ENCODE data around the gene IGLL1. TPM values are rescaled to one million over a fixed set of nuclear protein-coding genes. Genes with fewer than 3 reads are reported as not detected.
"Not testable (repeated sequence)": the region's sequence is repeated elsewhere in the genome, so short reads cannot be mapped to it uniquely, and the experiment has no call there.

The IGLL1 gene
- total RNA-seq (2014; rRNA removed; shearing (Covaris generic)) (not detected in 2 replicates), total RNA-seq (2022) (not detected in 2 replicates), Bru-seq, nascent RNA (not detected), BruChase-seq, experiment 1, labeled RNA remaining after a 6-hour chase (percentile 8 among the genes with signal in this experiment), BruChase-seq, experiment 2, labeled RNA remaining after a 2-hour chase (not detected)
- long read RNA-seq = 0 reads

DNA sequence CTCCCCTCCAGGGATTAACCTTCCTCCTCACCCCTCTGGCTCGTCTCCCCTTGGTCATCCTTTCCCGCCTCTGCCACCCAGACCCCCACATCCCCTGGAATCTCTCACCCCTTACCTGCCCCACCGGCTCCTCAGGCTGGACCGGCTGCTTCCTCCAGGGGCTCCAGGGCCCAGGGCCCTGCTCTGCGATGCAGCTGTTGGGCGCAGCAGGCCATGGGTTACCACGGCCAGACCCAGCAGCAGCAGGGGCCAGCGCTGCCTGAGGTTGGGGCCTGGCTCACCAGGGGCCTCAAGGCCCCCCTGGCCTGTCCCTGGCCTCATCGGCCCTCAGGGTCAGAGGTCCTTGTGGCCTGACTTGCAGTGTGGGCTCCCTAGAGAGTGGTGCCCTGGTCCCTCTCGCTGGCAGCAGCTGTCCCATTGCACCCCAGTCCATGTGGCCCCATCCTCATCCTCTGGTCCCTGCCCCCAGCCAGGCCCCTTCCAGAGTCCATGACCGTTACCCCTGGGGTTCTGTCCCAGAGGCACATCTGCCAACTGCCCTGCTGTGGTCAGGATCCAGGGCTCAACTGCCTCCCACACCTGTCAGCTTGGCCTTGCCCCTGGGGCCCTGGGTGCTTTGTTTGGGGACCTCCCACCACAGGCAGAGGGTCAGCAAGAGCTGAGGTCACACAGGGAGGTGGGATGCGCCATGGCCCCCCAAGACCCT, at the start of gene IGLL1:
IGLL1 (minus strand) TSS at position 421 of the 706 bp plus-strand sequence; CDS start at position 321, 100 bp downstream.
- Histone ChIP-seq H3K36me3 (ENCODE audit: insufficient read depth, low read length) (no peaks in the 10 kb centered on the region), H3K79me2 (ENCODE audit: insufficient read depth, low read depth, low read length) (no peaks in the 10 kb centered on the region), H2AFZ (ENCODE audit: low read length) (no peak within 1 kb of the TSS), H3K27ac (ENCODE audit: low read depth, low read length, poor library complexity, severe bottlenecking) (no peak within 1 kb of the TSS), H3K9me3 (ENCODE audit: low read length) (no peaks in the 10 kb centered on the region), H4K20me1 (ENCODE audit: insufficient read depth, low read length) (no peaks in the 10 kb centered on the region), H3K4me3 (ENCODE audit: low read depth, low read length, poor library complexity, severe bottlenecking) (no peak within 1 kb of the TSS), H3K4me2 (ENCODE audit: low read length) (no peak within 1 kb of the TSS), H3K9me2 (ENCODE audit: insufficient read depth, low read length) (no peaks in the 10 kb centered on the region), H3K4me1 (ENCODE audit: insufficient read depth, low read length, poor library complexity, severe bottlenecking) (peaks cover 6% of the 10 kb centered on the region)
- ChIA-PET POLR2A (interaction anchor here (0.5 to 0.6 kb wide), 2 partner anchors 138 to 206 kb away, joined by 3 read pairs; no protein-coding TSS in a partner anchor), CTCF (ENCODE audit: unreplicated experiment) (no interaction called here)
- BruUV-seq (replicated peaks) = no TSS peak
- no peak for DNase-seq (ENCODE audit: low spot score)
- no peak for TF ChIP-seq EZH2phosphoT487 (IDR thresholded peaks at IDR 0.05; ENCODE audit: borderline replicate concordance, low read depth, low read length)
- TF ChIP-seq, protein P1, sequence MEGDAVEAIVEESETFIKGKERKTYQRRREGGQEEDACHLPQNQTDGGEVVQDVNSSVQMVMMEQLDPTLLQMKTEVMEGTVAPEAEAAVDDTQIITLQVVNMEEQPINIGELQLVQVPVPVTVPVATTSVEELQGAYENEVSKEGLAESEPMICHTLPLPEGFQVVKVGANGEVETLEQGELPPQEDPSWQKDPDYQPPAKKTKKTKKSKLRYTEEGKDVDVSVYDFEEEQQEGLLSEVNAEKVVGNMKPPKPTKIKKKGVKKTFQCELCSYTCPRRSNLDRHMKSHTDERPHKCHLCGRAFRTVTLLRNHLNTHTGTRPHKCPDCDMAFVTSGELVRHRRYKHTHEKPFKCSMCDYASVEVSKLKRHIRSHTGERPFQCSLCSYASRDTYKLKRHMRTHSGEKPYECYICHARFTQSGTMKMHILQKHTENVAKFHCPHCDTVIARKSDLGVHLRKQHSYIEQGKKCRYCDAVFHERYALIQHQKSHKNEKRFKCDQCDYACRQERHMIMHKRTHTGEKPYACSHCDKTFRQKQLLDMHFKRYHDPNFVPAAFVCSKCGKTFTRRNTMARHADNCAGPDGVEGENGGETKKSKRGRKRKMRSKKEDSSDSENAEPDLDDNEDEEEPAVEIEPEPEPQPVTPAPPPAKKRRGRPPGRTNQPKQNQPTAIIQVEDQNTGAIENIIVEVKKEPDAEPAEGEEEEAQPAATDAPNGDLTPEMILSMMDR (conservative IDR thresholded peaks at IDR 0.05; ENCODE audit: low read length) = no peak
- intact Hi-C loops (cut with micrococcal nuclease; ENCODE audit: unreplicated experiment) = no loop called here

DNA sequence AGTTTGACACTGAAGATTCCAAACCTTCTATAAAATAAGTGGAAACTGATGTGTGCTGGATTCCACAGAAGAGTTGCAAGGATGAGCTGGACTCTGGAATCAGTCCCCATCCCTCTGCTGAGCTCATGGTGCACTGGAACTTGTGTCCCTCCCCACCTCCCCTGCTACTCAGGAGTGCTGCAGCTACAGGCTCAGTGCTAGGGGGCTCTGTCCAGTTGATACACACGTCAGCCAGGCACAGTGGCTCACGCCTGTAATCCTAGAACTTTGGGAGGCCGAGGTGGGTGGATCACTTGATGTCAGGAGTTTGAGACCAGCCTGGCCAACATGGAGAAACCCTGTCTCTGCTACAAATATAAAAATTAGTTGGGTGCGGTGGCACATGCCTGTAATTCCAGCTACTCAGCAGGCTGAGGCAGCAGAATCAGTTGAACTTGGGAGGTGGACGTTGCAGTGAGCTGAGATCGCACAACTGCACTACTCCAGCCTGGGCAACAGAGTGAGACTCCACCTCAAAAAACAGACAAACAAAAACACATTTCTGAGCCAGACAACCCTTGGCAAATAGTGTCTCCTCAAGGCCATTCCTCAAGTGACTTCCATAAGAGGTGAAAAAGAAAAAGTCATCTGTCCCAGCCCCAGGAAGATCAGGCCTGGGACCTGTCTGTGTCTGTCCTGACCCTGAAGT, 48.1 kb upstream of the IGLL1 start:
- not testable (repeated sequence) for BruUV-seq (replicated peaks)

DNA sequence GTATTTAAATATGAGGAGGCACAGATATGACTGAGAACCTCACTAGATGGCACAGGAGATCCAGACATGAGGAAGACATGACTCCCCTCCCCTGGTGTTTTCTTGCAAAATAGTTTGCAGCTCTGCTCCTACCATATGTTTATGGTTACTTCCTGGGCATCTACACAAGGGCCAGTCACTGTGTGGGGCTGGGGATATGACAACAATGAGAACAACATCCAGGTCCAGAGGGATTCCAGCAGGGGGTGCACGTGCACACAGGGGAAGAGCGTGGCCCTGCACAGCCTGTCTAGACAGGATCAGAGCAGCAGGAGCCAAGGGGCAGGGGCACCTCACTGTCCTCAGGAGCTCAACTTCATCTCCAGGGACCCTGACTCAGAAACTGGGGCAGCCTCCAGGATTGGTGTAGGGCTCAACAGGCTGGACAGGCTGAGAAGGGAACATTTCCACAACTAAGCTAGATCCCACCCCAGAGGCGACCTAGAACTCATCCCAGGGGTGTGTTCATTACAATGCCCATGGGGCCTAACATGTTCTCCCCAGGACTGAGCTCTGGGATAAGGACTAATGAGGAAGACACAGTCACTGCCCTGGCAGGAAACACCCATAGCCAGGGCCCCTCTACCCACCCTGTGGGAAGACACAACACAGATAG, 47.4 kb upstream of the IGLL1 start:
- H3K9me3 ChIP-seq (ENCODE audit: low read length); H3K4me3 ChIP-seq (ENCODE audit: low read depth, low read length, poor library complexity, severe bottlenecking); H4K20me1 ChIP-seq (ENCODE audit: insufficient read depth, low read length); H3K9me2 ChIP-seq (ENCODE audit: insufficient read depth, low read length); H3K4me1 ChIP-seq (ENCODE audit: insufficient read depth, low read length, poor library complexity, severe bottlenecking); CTCF ChIA-PET (ENCODE audit: unreplicated experiment); H3K4me2 ChIP-seq (ENCODE audit: low read length); BruUV-seq (replicated peaks); H3K36me3 ChIP-seq (ENCODE audit: insufficient read depth, low read length); H3K27ac ChIP-seq (ENCODE audit: low read depth, low read length, poor library complexity, severe bottlenecking); H2AFZ ChIP-seq (ENCODE audit: low read length); H3K79me2 ChIP-seq (ENCODE audit: insufficient read depth, low read depth, low read length); POLR2A ChIA-PET: not testable (repeated sequence)
- intact Hi-C loops (cut with micrococcal nuclease; ENCODE audit: unreplicated experiment) = loop anchor here (5.0 kb wide), 1 partner anchor 220 kb away; no protein-coding TSS in a partner anchor
- TF ChIP-seq, protein P1 (conservative IDR thresholded peaks at IDR 0.05; ENCODE audit: low read length) = peak; percentile 68
- DNase-seq (ENCODE audit: low spot score) = peak; percentile 58

More for the DNA sequence above, 48.1 kb upstream of the IGLL1 start:
- H3K36me3 ChIP-seq (ENCODE audit: insufficient read depth, low read length); H3K4me2 ChIP-seq (ENCODE audit: low read length); H2AFZ ChIP-seq (ENCODE audit: low read length); H3K4me3 ChIP-seq (ENCODE audit: low read depth, low read length, poor library complexity, severe bottlenecking); CTCF ChIA-PET (ENCODE audit: unreplicated experiment); H3K79me2 ChIP-seq (ENCODE audit: insufficient read depth, low read depth, low read length); H3K9me3 ChIP-seq (ENCODE audit: low read length); H3K4me1 ChIP-seq (ENCODE audit: insufficient read depth, low read length, poor library complexity, severe bottlenecking); POLR2A ChIA-PET; H4K20me1 ChIP-seq (ENCODE audit: insufficient read depth, low read length); H3K27ac ChIP-seq (ENCODE audit: low read depth, low read length, poor library complexity, severe bottlenecking); DNase-seq (ENCODE audit: low spot score); H3K9me2 ChIP-seq (ENCODE audit: insufficient read depth, low read length): not testable (repeated sequence)
- intact Hi-C loops (cut with micrococcal nuclease; ENCODE audit: unreplicated experiment) = loop anchor here (5.0 kb wide), 1 partner anchor 219 kb away; no protein-coding TSS in a partner anchor
